ENCODE results near the gene ARAP2.
"Not testable (repeated sequence)": the region's sequence is repeated elsewhere in the genome, so short reads cannot be mapped to it uniquely, and the experiment has no call there.

The ARAP2 gene

DNA sequence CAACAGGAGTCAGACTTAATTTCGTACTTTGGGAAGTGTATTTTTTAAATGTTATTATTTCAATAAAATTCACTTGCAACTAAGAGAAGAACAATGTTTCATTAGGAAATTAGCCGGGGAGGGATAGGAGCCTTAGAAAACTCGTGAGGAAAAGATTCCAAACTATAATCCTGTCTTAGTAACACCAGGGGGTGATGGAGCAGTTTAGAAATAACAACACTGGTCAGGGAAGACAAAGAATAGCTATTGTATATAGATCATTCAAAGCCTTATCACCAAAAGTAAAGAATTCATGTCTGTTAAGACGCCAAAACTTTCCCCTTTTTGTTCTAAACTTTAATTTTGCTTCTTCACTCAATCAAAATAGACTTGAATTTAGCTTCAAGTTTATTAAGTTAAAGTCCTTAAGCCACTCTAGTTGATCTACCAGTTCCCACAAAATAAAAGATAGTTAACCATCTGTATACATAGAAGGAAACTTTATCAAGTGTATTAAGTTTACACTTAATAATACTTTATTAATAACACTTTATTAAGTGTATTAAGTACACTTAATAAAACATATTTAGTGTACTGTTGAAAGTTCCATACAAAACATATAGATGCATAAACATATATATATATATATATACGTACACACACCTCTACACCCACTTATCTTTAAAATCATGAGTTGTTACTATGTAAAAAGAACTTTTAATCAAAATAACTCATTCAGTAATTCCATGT, 60.5 kb downstream of the ARAP2 start:
- Histone ChIP-seq H3K36me3 (ENCODE audit: control insufficient read depth, insufficient read depth, low read length) (peaks cover 22% of the 10 kb centered on the region), H3K27ac (ENCODE audit: insufficient read depth, low read length, poor library complexity, severe bottlenecking) (no peak overlapping the region), H3K4me1 (ENCODE audit: control insufficient read depth, insufficient read depth, low read length, poor library complexity, severe bottlenecking) (no peaks in the 10 kb centered on the region), H3K27me3 (replicated peaks; ENCODE audit: control insufficient read depth, insufficient read depth, low read length, poor library complexity, severe bottlenecking) (no peaks in the 10 kb centered on the region), H3K9me3 (ENCODE audit: control insufficient read depth, low read length) (no peaks in the 10 kb centered on the region), H3K4me3 (ENCODE audit: insufficient read depth, low read depth, low read length, poor library complexity, severe bottlenecking) (no peak overlapping the region)
- DNase-seq, result no peak

- Histone ChIP-seq H3K4me3 (ENCODE audit: insufficient read depth, low read depth, low read length, poor library complexity, severe bottlenecking) (no peak overlapping the region), H3K36me3 (ENCODE audit: control insufficient read depth, insufficient read depth, low read length) (peaks cover 22% of the 10 kb centered on the region), H3K9me3 (ENCODE audit: control insufficient read depth, low read length) (no peaks in the 10 kb centered on the region), H3K4me1 (ENCODE audit: control insufficient read depth, insufficient read depth, low read length, poor library complexity, severe bottlenecking) (no peaks in the 10 kb centered on the region), H3K27me3 (replicated peaks; ENCODE audit: control insufficient read depth, insufficient read depth, low read length, poor library complexity, severe bottlenecking) (no peaks in the 10 kb centered on the region), H3K27ac (ENCODE audit: insufficient read depth, low read length, poor library complexity, severe bottlenecking) (no peak overlapping the region)
- no peak for DNase-seq
Measured at GRCh38 chr4:36183232-36183631, 61.1 kb downstream of the ARAP2 start.

- not testable (repeated sequence) for H3K9me3 ChIP-seq (ENCODE audit: control insufficient read depth, low read length); H3K4me3 ChIP-seq (ENCODE audit: insufficient read depth, low read depth, low read length, poor library complexity, severe bottlenecking); DNase-seq; H3K4me1 ChIP-seq (ENCODE audit: control insufficient read depth, insufficient read depth, low read length, poor library complexity, severe bottlenecking); H3K27me3 ChIP-seq (replicated peaks; ENCODE audit: control insufficient read depth, insufficient read depth, low read length, poor library complexity, severe bottlenecking); H3K27ac ChIP-seq (ENCODE audit: insufficient read depth, low read length, poor library complexity, severe bottlenecking)
- H3K36me3 ChIP-seq (ENCODE audit: control insufficient read depth, insufficient read depth, low read length), result peaks cover 22% of the 10 kb centered on the region
Measured at GRCh38 chr4:36182315-36182714, 62.0 kb downstream of the ARAP2 start.

GRCh38 chr4:36180206-36180605, 64.1 kb downstream of the ARAP2 start:
- H3K4me3 ChIP-seq (ENCODE audit: insufficient read depth, low read depth, low read length, poor library complexity, severe bottlenecking), result no peak overlapping the region
- DNase-seq, result no peak
- peaks cover 22% of the 10 kb centered on the region for H3K36me3 ChIP-seq (ENCODE audit: control insufficient read depth, insufficient read depth, low read length)
- no peaks in the 10 kb centered on the region for H3K4me1 ChIP-seq (ENCODE audit: control insufficient read depth, insufficient read depth, low read length, poor library complexity, severe bottlenecking)
- H3K27ac ChIP-seq (ENCODE audit: insufficient read depth, low read length, poor library complexity, severe bottlenecking), result no peak overlapping the region
- no peaks in the 10 kb centered on the region for H3K27me3 ChIP-seq (replicated peaks; ENCODE audit: control insufficient read depth, insufficient read depth, low read length, poor library complexity, severe bottlenecking)
- H3K9me3 ChIP-seq (ENCODE audit: control insufficient read depth, low read length), result no peaks in the 10 kb centered on the region

DNA sequence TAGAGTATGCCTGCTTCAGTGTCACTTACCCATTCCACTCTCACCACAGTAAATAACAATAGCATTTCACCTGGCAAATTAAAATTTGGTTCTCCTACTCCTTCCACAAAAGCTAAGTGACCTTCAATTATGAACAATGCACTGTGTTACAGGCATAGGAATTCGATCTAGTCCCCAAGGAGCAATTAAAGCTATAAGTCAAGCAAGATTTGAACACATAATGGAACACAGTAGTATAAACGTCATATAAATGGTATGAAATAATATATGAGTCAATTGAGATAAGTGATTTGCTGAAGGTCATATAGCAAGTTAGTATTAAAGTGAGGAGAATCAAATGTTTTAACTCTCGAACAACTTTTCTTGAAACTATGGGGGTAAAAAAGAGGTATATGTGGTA, 65.8 kb downstream of the ARAP2 start:
- peaks cover 18% of the 10 kb centered on the region for H3K36me3 ChIP-seq (ENCODE audit: control insufficient read depth, insufficient read depth, low read length)
- H3K9me3 ChIP-seq (ENCODE audit: control insufficient read depth, low read length), result no peaks in the 10 kb centered on the region
- DNase-seq, result no peak
- H3K4me1 ChIP-seq (ENCODE audit: control insufficient read depth, insufficient read depth, low read length, poor library complexity, severe bottlenecking), result no peaks in the 10 kb centered on the region
- H3K27me3 ChIP-seq (replicated peaks; ENCODE audit: control insufficient read depth, insufficient read depth, low read length, poor library complexity, severe bottlenecking), result no peaks in the 10 kb centered on the region
- H3K27ac ChIP-seq (ENCODE audit: insufficient read depth, low read length, poor library complexity, severe bottlenecking), result no peak overlapping the region
- no peak overlapping the region for H3K4me3 ChIP-seq (ENCODE audit: insufficient read depth, low read depth, low read length, poor library complexity, severe bottlenecking)

GRCh38 chr4:36177946-36178345, 66.4 kb downstream of the ARAP2 start:
- no peak for DNase-seq
- Histone ChIP-seq H3K36me3 (ENCODE audit: control insufficient read depth, insufficient read depth, low read length) (peaks cover 18% of the 10 kb centered on the region), H3K9me3 (ENCODE audit: control insufficient read depth, low read length) (no peaks in the 10 kb centered on the region), H3K27ac (ENCODE audit: insufficient read depth, low read length, poor library complexity, severe bottlenecking) (no peak overlapping the region), H3K27me3 (replicated peaks; ENCODE audit: control insufficient read depth, insufficient read depth, low read length, poor library complexity, severe bottlenecking) (no peaks in the 10 kb centered on the region), H3K4me3 (ENCODE audit: insufficient read depth, low read depth, low read length, poor library complexity, severe bottlenecking) (no peak overlapping the region), H3K4me1 (ENCODE audit: control insufficient read depth, insufficient read depth, low read length, poor library complexity, severe bottlenecking) (no peaks in the 10 kb centered on the region)

DNA sequence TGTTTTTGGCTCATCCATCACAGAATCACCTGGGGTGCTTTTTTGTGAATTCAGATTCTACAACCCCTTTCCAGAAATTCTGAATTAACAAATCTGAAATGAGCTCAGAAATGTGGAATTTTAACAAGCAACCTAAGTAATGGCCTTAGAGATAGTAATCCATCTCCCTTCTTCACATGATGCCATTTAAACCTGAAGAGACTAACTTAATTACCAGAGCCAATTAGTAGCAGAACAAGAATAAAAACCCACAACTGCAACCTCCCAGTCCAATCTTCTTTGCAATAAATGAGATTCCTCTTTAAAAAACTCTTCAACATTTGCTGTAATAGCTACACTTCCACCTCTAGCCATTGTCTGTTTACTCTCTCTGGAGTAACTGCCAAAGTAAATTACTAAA, 69.7 kb downstream of the ARAP2 start:
- no peaks in the 10 kb centered on the region for H3K4me1 ChIP-seq (ENCODE audit: control insufficient read depth, insufficient read depth, low read length, poor library complexity, severe bottlenecking)
- no peak overlapping the region for H3K27ac ChIP-seq (ENCODE audit: insufficient read depth, low read length, poor library complexity, severe bottlenecking)
- H3K4me3 ChIP-seq (ENCODE audit: insufficient read depth, low read depth, low read length, poor library complexity, severe bottlenecking), result no peak overlapping the region
- H3K27me3 ChIP-seq (replicated peaks; ENCODE audit: control insufficient read depth, insufficient read depth, low read length, poor library complexity, severe bottlenecking), result no peaks in the 10 kb centered on the region
- no peak for DNase-seq
- no peaks in the 10 kb centered on the region for H3K9me3 ChIP-seq (ENCODE audit: control insufficient read depth, low read length)
- H3K36me3 ChIP-seq (ENCODE audit: control insufficient read depth, insufficient read depth, low read length), result no peaks in the 10 kb centered on the region

DNA sequence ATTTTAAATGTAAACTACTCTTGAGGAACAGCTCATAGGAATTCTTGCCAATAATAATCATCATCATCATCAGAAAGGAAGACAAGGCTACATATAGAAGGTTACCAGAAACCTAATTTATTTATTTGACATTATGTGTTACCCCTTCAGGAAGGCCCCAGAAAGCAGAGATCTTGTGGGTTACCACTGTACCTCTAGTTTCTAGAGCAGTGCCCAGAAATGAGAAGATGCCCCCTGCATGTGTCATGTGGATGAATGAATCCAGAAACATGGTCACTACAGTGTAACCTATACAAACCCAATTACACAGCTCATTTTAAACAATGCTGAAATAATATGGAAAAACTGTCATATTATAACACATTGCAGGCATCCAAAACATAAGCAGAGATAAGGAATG, 70.4 kb downstream of the ARAP2 start:
- no peaks in the 10 kb centered on the region for H3K4me1 ChIP-seq (ENCODE audit: control insufficient read depth, insufficient read depth, low read length, poor library complexity, severe bottlenecking)
- no peak for DNase-seq
- no peak overlapping the region for H3K27ac ChIP-seq (ENCODE audit: insufficient read depth, low read length, poor library complexity, severe bottlenecking)
- no peaks in the 10 kb centered on the region for H3K36me3 ChIP-seq (ENCODE audit: control insufficient read depth, insufficient read depth, low read length)
- no peaks in the 10 kb centered on the region for H3K27me3 ChIP-seq (replicated peaks; ENCODE audit: control insufficient read depth, insufficient read depth, low read length, poor library complexity, severe bottlenecking)
- no peak overlapping the region for H3K4me3 ChIP-seq (ENCODE audit: insufficient read depth, low read depth, low read length, poor library complexity, severe bottlenecking)
- no peaks in the 10 kb centered on the region for H3K9me3 ChIP-seq (ENCODE audit: control insufficient read depth, low read length)

DNA sequence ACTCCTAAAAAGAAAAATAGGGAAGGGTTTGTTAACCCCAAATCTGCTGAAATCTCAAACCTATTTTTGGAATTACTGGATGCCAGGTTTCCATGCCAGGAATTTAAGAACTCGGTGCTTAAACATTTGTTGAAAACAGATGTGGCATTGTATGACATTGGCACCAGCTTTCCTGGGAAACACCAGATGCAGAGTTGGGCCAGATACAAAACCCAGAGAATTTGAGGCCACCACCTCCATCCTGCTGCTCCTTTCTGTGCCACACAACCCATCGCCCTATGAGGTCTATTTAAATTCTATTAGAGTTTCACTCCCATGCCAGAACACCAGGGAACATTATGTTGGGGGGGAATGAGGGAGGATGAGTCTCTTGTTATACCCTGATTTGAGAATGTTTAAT, 71.7 kb downstream of the ARAP2 start:
- H3K9me3 ChIP-seq (ENCODE audit: control insufficient read depth, low read length), result no peaks in the 10 kb centered on the region
- DNase-seq, result no peak
- H3K4me1 ChIP-seq (ENCODE audit: control insufficient read depth, insufficient read depth, low read length, poor library complexity, severe bottlenecking), result no peaks in the 10 kb centered on the region
- no peak overlapping the region for H3K27ac ChIP-seq (ENCODE audit: insufficient read depth, low read length, poor library complexity, severe bottlenecking)
- H3K36me3 ChIP-seq (ENCODE audit: control insufficient read depth, insufficient read depth, low read length), result no peaks in the 10 kb centered on the region
- H3K27me3 ChIP-seq (replicated peaks; ENCODE audit: control insufficient read depth, insufficient read depth, low read length, poor library complexity, severe bottlenecking), result no peaks in the 10 kb centered on the region
- no peak overlapping the region for H3K4me3 ChIP-seq (ENCODE audit: insufficient read depth, low read depth, low read length, poor library complexity, severe bottlenecking)

DNA sequence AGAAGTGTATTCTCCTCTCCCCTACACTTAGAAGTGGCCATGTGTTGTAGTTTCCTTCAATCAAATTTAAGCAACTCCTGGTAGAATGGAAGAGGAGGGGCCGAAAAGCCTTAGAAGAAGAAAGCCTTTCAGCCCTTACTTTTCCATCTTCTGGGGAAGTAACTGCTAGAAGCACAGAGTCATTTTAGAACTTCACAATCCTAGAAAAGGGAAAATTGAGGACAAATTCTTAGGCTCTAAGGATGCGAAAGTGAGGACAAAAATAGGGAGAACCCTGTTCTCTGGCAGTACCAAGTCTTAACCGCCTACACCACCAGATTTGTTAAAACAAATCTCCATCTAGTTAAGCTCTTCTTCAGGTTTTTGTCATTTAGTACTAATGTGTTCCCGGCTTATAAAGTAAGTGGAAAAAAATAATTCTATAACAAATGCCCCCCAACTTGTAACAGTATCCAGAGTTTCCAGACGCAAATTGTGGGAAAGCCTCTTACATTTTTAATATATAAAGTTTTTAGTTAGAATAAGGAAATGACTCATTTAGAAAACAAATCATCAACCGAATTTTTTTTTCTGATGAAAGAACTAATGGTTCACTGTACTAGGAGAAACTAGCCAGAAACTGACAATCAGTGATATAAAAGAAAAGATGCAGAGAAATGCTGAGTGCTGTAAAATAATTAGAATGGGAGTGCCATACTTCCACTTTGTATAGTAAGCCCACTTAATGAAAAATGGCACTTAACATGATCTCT, 76.0 kb downstream of the ARAP2 start:
- no peak overlapping the region for H3K27ac ChIP-seq (ENCODE audit: insufficient read depth, low read length, poor library complexity, severe bottlenecking)
- H3K27me3 ChIP-seq (replicated peaks; ENCODE audit: control insufficient read depth, insufficient read depth, low read length, poor library complexity, severe bottlenecking), result no peaks in the 10 kb centered on the region
- no peak for DNase-seq
- peaks cover 8% of the 10 kb centered on the region for H3K36me3 ChIP-seq (ENCODE audit: control insufficient read depth, insufficient read depth, low read length)
- H3K4me1 ChIP-seq (ENCODE audit: control insufficient read depth, insufficient read depth, low read length, poor library complexity, severe bottlenecking), result no peaks in the 10 kb centered on the region
- H3K9me3 ChIP-seq (ENCODE audit: control insufficient read depth, low read length), result no peaks in the 10 kb centered on the region
- no peak overlapping the region for H3K4me3 ChIP-seq (ENCODE audit: insufficient read depth, low read depth, low read length, poor library complexity, severe bottlenecking)
